ENCODE measurements around the gene TTC7B. TPM values are rescaled to one million over a fixed set of nuclear protein-coding genes. Genes with fewer than 3 reads are reported as not detected.

TTC7B gene
- total and polyA plus RNA-seq, 2 donors (not counting 3 experiments of a cell fraction or from before 2014, with no cell fraction given): 46.8 to 76.5 TPM

- dilution Hi-C loops (cut with MboI; ENCODE audit: extremely low pct_ligation_motif_present, low sequenced_read_pairs): no loop called here
- Histone ChIP-seq H3K9ac (replicated peaks; ENCODE audit: extremely low read depth, insufficient read depth, low read length) (no peak overlapping the region), H3K27ac (ENCODE audit: insufficient read depth, low read depth, low read length) (no peak overlapping the region), H3K4me3 (replicated peaks in 1 of 3; ENCODE audit: insufficient read depth in 1 of 3, low read depth in 1 of 3, low read length in 3 of 3) (no peak overlapping the region), H3K36me3 (ENCODE audit: control insufficient read depth in 2 of 2, extremely low read depth in 1 of 2, insufficient read depth in 2 of 2, low read length in 2 of 2) (peaks cover 0 to 2% of the 10 kb centered on the region in 2 experiments), H4K20me1 (replicated peaks; ENCODE audit: control insufficient read depth, extremely low read depth, insufficient read depth, low read length) (no peaks in the 10 kb centered on the region), H3K4me1 (ENCODE audit: control insufficient read depth, extremely low read depth, insufficient read depth, low read length) (peaks cover 35% of the 10 kb centered on the region), H3K9me1 (replicated peaks; ENCODE audit: control insufficient read depth, extremely low read depth, insufficient read depth, low read length) (no peaks in the 10 kb centered on the region), H3K27me3 (ENCODE audit: control insufficient read depth in 2 of 2, insufficient read depth in 2 of 2, low read length in 2 of 2) (no peaks in the 10 kb centered on the region), H3K79me2 (ENCODE audit: control insufficient read depth, insufficient read depth, low read length) (no peaks in the 10 kb centered on the region), H3K4me2 (ENCODE audit: insufficient read depth, low read length) (no peak overlapping the region), H2AFZ (ENCODE audit: low read depth, low read length) (no peak overlapping the region), H3K9me3 (replicated peaks; ENCODE audit: control insufficient read depth, insufficient read depth, low read length) (no peaks in the 10 kb centered on the region)
- no peak for FAIRE-seq
- TF ChIP-seq MAX (IDR thresholded peaks at IDR 0.05; ENCODE audit: insufficient read depth, insufficient read length) (no peak), POLR2A (IDR thresholded peaks at IDR 0.05; ENCODE audit: low read depth, low read length) (no peak), JUN (IDR thresholded peaks at IDR 0.05; ENCODE audit: borderline replicate concordance, insufficient read depth, insufficient read length, low read depth) (no peak), FOS (IDR thresholded peaks at IDR 0.05; ENCODE audit: borderline replicate concordance, insufficient read depth, low read length) (no peak), GATA2 (IDR thresholded peaks at IDR 0.05; ENCODE audit: insufficient read depth, insufficient read length, low read depth, low read length) (no peak), CTCF (IDR thresholded peaks at IDR 0.05; ENCODE audit: extremely low read depth in 1 of 2, insufficient read depth in 1 of 2, low read depth in 1 of 2, low read length in 2 of 2) (no peak), EZH2 (IDR thresholded peaks at IDR 0.05; ENCODE audit: borderline replicate concordance, low read depth, low read length, severe bottlenecking) (no peak), MYC (IDR thresholded peaks at IDR 0.05; ENCODE audit: low read depth, low read length) (no peak), POLR2AphosphoS5 (IDR thresholded peaks at IDR 0.05; ENCODE audit: insufficient read depth, low read depth, low read length) (no peak)
- CTCF ChIA-PET: no interaction called here
- POLR2A ChIA-PET: no interaction called here
- BruUV-seq (replicated peaks): no TSS peak
- no peak for DNase-seq (ENCODE audit: low read depth, low spot score)
- intact Hi-C loops (cut with micrococcal nuclease): no loop called here
Observed at GRCh38 chr14:90609376-90609775, 206.9 kb downstream of the TTC7B start.

Data from endothelial cell of umbilical vein (primary cell).